HCT116 (cell line): ENCODE data around the gene CERKL. TPM values are rescaled to one million over a fixed set of nuclear protein-coding genes. Genes with fewer than 3 reads are reported as not detected.

Experiments
- ATAC-seq: fragments of 200-7000 bp; cut with Tn5 transposase; 2 replicates; pipeline ENCODE4 v1.9.1; 2020; ENCODE audit warnings: mild to moderate bottlenecking, moderate library complexity
- BruUV-seq: library from RNA; stranded (reverse); fragments of 400-500 nt; replicated peaks from 2 replicates; lab custom pipeline; 2021; lab: Mats Ljungman, UMichigan
- CTCF ChIA-PET: fragments of 300-600 bp; sonication (Branson Sonifier 250); formaldehyde crosslinking; loops from one replicate; lab custom pipeline; 2021; ENCODE audit warnings: antibody characterized with exemption; lab: Charles Lee
- POLR2A ChIA-PET: fragments of 300-600, 350-600 bp; sonication (Branson Sonifier 250); formaldehyde crosslinking; loops from one replicate; lab custom pipeline; 2021; ENCODE audit warnings: antibody characterized with exemption; lab: Charles Lee
- RAD21 ChIA-PET, 2 experiments: fragments of 300-600 bp; sonication (Branson Sonifier 250); formaldehyde crosslinking; loops; one replicate each; lab custom pipeline; 2023; ENCODE audit warnings: low total read pairs in 2 of 2; ENCODE audit not compliant: uncharacterized antibody in 2 of 2, unreplicated experiment in 2 of 2, low non-redundant PET in 1 of 2; lab: Charles Lee
- DNase-seq: peaks from one replicate; pipeline ENCODE4 v3.0.0-alpha.2; 2010; ENCODE audit warnings: low read depth, low spot score
- H2AFZ ChIP-seq: fragments of 200-600 bp; shearing (Covaris generic), sonication (generic); 2 replicates; pipeline ENCODE4 v1.6.1; 2017; ENCODE audit warnings: low read depth, mixed run types, mixed read lengths, antibody characterized with exemption, low read length; ENCODE audit not compliant: poor library complexity, severe bottlenecking
- H3K27ac ChIP-seq: 2 replicates; pipeline ENCODE4 v1.5.1; 2012; ENCODE audit warnings: low read depth, low read length
- H3K27me3 ChIP-seq: fragments of 200-600 bp; sonication (generic); 2 replicates; pipeline ENCODE4 v1.6.1; 2016; ENCODE audit warnings: mixed run types, low read length, mixed read lengths; ENCODE audit not compliant: insufficient read depth
- H3K36me3 ChIP-seq, 2 experiments: fragments of 200-500 bp in 1 of 2; fragments of 200-600 bp in 1 of 2; sonication (Bioruptor generic) in 1 of 2; sonication (generic) in 1 of 2; 2 replicates each; pipeline versions ENCODE4 v1.5.1 to v1.6.1; 2014 to 2016; ENCODE audit warnings: low read length in 2 of 2, inconsistent platforms in 1 of 2, mixed read lengths in 1 of 2, mixed run types in 1 of 2; ENCODE audit not compliant: insufficient read depth in 2 of 2, control insufficient read depth in 1 of 2
- H3K4me1 ChIP-seq, 2 experiments: fragments of 200-600 bp in 1 of 2; sonication (generic) in 1 of 2; 2 replicates each; pipeline versions ENCODE4 v1.5.1 to v1.6.1; 2012 to 2017; ENCODE audit warnings: low read length in 2 of 2, inconsistent platforms in 1 of 2, mild to moderate bottlenecking in 1 of 2, mixed read lengths in 1 of 2, mixed run types in 1 of 2, moderate library complexity in 1 of 2; ENCODE audit not compliant: insufficient read depth in 2 of 2, control insufficient read depth in 1 of 2
- H3K4me2 ChIP-seq: fragments of 200-600 bp; sonication (generic); 2 replicates; pipeline ENCODE4 v1.6.1; 2017; ENCODE audit warnings: mixed run types, low read length, mixed read lengths
- H3K4me3 ChIP-seq, 2 experiments: fragments of 200-600 bp in 1 of 2; sonication (generic) in 1 of 2; replicated peaks in 1 of 2; 2 replicates each; pipeline ENCODE4 v1.5.1; 2011 to 2016; ENCODE audit warnings: low read length in 2 of 2, control low read depth in 1 of 2, low read depth in 1 of 2, mild to moderate bottlenecking in 1 of 2, mixed read lengths in 1 of 2, mixed run types in 1 of 2
- H3K79me2 ChIP-seq: fragments of 200-600 bp; sonication (generic); 2 replicates; pipeline ENCODE4 v1.6.1; 2017; ENCODE audit warnings: mild to moderate bottlenecking, mixed run types, low read length, moderate library complexity, mixed read lengths; ENCODE audit not compliant: insufficient read depth
- H3K9ac ChIP-seq: fragments of 200-600 bp; sonication (generic); 2 replicates; pipeline ENCODE4 v1.6.1; 2016; ENCODE audit warnings: low read length, mixed read lengths
- H3K9me2 ChIP-seq: fragments of 200-600 bp; sonication (generic), shearing (Covaris generic); 2 replicates; pipeline ENCODE4 v1.6.1; 2017; ENCODE audit warnings: mixed run types, mild to moderate bottlenecking, moderate library complexity; ENCODE audit not compliant: insufficient read depth
- H3K9me3 ChIP-seq, 2 experiments: fragments of 200-500 bp in 1 of 2; fragments of 200-600 bp in 1 of 2; sonication (Bioruptor generic) in 1 of 2; sonication (generic) in 1 of 2; 2 replicates each; pipeline ENCODE4 v1.6.1; 2014 to 2017; ENCODE audit warnings: low read length in 2 of 2, mixed read lengths in 2 of 2, inconsistent platforms in 1 of 2, low read depth in 1 of 2, mild to moderate bottlenecking in 1 of 2, mixed run types in 1 of 2, moderate library complexity in 1 of 2; ENCODE audit not compliant: control insufficient read depth in 1 of 2, insufficient read depth in 1 of 2
- H4K20me1 ChIP-seq: fragments of 200-600 bp; sonication (generic), shearing (Covaris generic); 2 replicates; pipeline ENCODE4 v1.6.1; 2017; ENCODE audit warnings: mixed run types, mild to moderate bottlenecking, moderate library complexity; ENCODE audit not compliant: insufficient read depth
- CTCF ChIP-seq, 3 experiments: fragments of 200-600 bp in 1 of 3; sonication (generic) in 1 of 3; IDR thresholded peaks in 2 of 3; conservative IDR thresholded peaks in 1 of 3; 2 replicates each; pipeline ENCODE4 v1.5.1; 2012 to 2017; ENCODE audit warnings: low read depth in 2 of 3, low read length in 2 of 3, antibody characterized with exemption in 1 of 3, borderline replicate concordance in 1 of 3, control low read depth in 1 of 3, mild to moderate bottlenecking in 1 of 3, mixed read lengths in 1 of 3, mixed run types in 1 of 3, moderate library complexity in 1 of 3; ENCODE audit not compliant: insufficient read depth in 1 of 3
- POLR2A ChIP-seq: IDR thresholded peaks from 2 replicates; pipeline ENCODE4 v1.7.0; 2011; ENCODE audit warnings: borderline replicate concordance; ENCODE audit not compliant: insufficient read depth, insufficient read length; ENCODE audit errors: extremely low read depth
- REST ChIP-seq: IDR thresholded peaks from 2 replicates; pipeline ENCODE4 v1.6.1; 2012; ENCODE audit warnings: low read depth
- YY1 ChIP-seq: IDR thresholded peaks from 2 replicates; pipeline ENCODE4 v1.6.1; 2011; ENCODE audit warnings: low read length, low read depth, moderate library complexity, mild to moderate bottlenecking; ENCODE audit not compliant: insufficient replicate concordance; ENCODE audit errors: extremely low read depth
- intact Hi-C: fragments of 100-400 bp; cut with micrococcal nuclease; formaldehyde crosslinking; loops from 2 replicates; pipeline ENCODE4 v1.10.0; 2022
- total RNA-seq: library from RNA; stranded (reverse); gene quantifications from one replicate; pipeline ENCODE4 v1.2.1, GENCODE V29; 2021; ENCODE audit not compliant: unreplicated experiment

CERKL gene
- total RNA-seq, 1 experiment from 2014 or later, result 0.66 TPM

GRCh38 chr2:181607629-181608590 is 49.0 kb downstream of the CERKL start:
- Histone ChIP-seq H3K79me2 (no peaks in the 10 kb centered on the region), H3K4me2 (no peak overlapping the region), H4K20me1 (no peaks in the 10 kb centered on the region), H3K27ac (no peak overlapping the region), H3K27me3 (no peaks in the 10 kb centered on the region), H3K4me1 (no peaks in the 10 kb centered on the region), H3K4me3 (no peak overlapping the region), H3K36me3 (no peaks in the 10 kb centered on the region), H3K9me3 (no peaks in the 10 kb centered on the region), H2AFZ (peak overlapping the region; percentile 66), H3K9ac (no peak overlapping the region), H3K9me2 (no peaks in the 10 kb centered on the region)
- TF ChIP-seq CTCF (IDR thresholded peaks at IDR 0.05 in 2 of 3, conservative IDR thresholded peaks at IDR 0.05 in 1 of 3; ENCODE audit: borderline replicate concordance in 1 of 3, insufficient read depth in 1 of 3, low read depth in 2 of 3, low read length in 2 of 3), result peak in 2 of 3 experiments; percentile 16 to 19; a peak in 2 of 6 replicates
- no peak for TF ChIP-seq YY1
- TF ChIP-seq REST, result no peak
- no peak for TF ChIP-seq POLR2A
- DNase-seq (peak; percentile 1), ATAC-seq (peak; percentile 67; the same call in 1 of the 2 replicates)
- ChIA-PET CTCF (no interaction called here), RAD21 (no interaction called here), POLR2A (no interaction called here)
- BruUV-seq, result no TSS peak
- intact Hi-C loops, result no loop called here
